ENCODE results near the gene MRPL4. TPM values are rescaled to one million over a fixed set of nuclear protein-coding genes. Genes with fewer than 3 reads are reported as not detected.
A peak's percentile ranks its signal among the peaks of the same experiment; 100 is the strongest.

The MRPL4 gene
- total and polyA plus RNA-seq, 10 of the 15 experiments (the other 5 are each of a cell fraction or from before 2014, with no cell fraction given), result 0.79 to 221 (median 112) TPM

GRCh38 chr19:10230173-10230860 lies 21.7 kb upstream of the MRPL4 start (continued):
- TF ChIP-seq DPF2 (IDR thresholded peaks at IDR 0.05) (peak; percentile 64), RCOR1 (conservative IDR thresholded peaks at IDR 0.05; ENCODE audit: low read depth, low read length) (no peak), ZNF384 (IDR thresholded peaks at IDR 0.05; ENCODE audit: borderline replicate concordance, low read depth, low read length) (no peak), NFYB (IDR thresholded peaks at IDR 0.05; ENCODE audit: insufficient read depth, low read depth, low read length) (no peak), CBX5 (IDR thresholded peaks at IDR 0.05; ENCODE audit: low read depth) (no peak), POU2F2 (IDR thresholded peaks at IDR 0.05; ENCODE audit: borderline replicate concordance, low read depth, low read length) (no peak), JUNB (IDR thresholded peaks at IDR 0.05) (peak; percentile 54), NFYA (IDR thresholded peaks at IDR 0.05; ENCODE audit: borderline replicate concordance, low read depth, low read length) (no peak), SRF (IDR thresholded peaks at IDR 0.05; ENCODE audit: low read depth in 2 of 2, low read length in 2 of 2) (no peak), IRF3 (IDR thresholded peaks at IDR 0.05) (no peak), ZNF207 (IDR thresholded peaks at IDR 0.05; ENCODE audit: borderline replicate concordance) (0 out of 2 replicates have a peak, but pooled peaks have one; percentile 19), TARDBP (IDR thresholded peaks at IDR 0.05; ENCODE audit: borderline replicate concordance) (0 out of 2 replicates have a peak, but pooled peaks have one; percentile 41), PAX5 (IDR thresholded peaks at IDR 0.05; ENCODE audit: borderline replicate concordance, low read depth, low read length) (peak; percentile 52; the same call in 1 of the 2 replicates), YY1 (IDR thresholded peaks at IDR 0.05; ENCODE audit: low read depth, low read length) (no peak; the same call in 1 of the 2 replicates), GABPA (IDR thresholded peaks at IDR 0.05; ENCODE audit: low read depth) (no peak), NR2C1 (IDR thresholded peaks at IDR 0.05) (no peak), NR2C2 (IDR thresholded peaks at IDR 0.05; ENCODE audit: borderline replicate concordance, control insufficient read depth, insufficient read length, low read depth) (no peak), MTA2 (IDR thresholded peaks at IDR 0.05; ENCODE audit: low read depth) (peak; percentile 77), CHD1 (IDR thresholded peaks at IDR 0.05; ENCODE audit: low read depth, low read length) (no peak)
- TF ChIP-seq, protein P1, sequence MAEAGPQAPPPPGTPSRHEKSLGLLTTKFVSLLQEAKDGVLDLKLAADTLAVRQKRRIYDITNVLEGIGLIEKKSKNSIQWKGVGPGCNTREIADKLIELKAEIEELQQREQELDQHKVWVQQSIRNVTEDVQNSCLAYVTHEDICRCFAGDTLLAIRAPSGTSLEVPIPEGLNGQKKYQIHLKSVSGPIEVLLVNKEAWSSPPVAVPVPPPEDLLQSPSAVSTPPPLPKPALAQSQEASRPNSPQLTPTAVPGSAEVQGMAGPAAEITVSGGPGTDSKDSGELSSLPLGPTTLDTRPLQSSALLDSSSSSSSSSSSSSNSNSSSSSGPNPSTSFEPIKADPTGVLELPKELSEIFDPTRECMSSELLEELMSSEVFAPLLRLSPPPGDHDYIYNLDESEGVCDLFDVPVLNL (IDR thresholded peaks at IDR 0.05; ENCODE audit: low read depth, low read length), result no peak
- TF ChIP-seq, protein P2, sequence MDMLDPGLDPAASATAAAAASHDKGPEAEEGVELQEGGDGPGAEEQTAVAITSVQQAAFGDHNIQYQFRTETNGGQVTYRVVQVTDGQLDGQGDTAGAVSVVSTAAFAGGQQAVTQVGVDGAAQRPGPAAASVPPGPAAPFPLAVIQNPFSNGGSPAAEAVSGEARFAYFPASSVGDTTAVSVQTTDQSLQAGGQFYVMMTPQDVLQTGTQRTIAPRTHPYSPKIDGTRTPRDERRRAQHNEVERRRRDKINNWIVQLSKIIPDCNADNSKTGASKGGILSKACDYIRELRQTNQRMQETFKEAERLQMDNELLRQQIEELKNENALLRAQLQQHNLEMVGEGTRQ (IDR thresholded peaks at IDR 0.05; ENCODE audit: borderline replicate concordance, low read depth, low read length), result no peak
- TF ChIP-seq, protein P3, sequence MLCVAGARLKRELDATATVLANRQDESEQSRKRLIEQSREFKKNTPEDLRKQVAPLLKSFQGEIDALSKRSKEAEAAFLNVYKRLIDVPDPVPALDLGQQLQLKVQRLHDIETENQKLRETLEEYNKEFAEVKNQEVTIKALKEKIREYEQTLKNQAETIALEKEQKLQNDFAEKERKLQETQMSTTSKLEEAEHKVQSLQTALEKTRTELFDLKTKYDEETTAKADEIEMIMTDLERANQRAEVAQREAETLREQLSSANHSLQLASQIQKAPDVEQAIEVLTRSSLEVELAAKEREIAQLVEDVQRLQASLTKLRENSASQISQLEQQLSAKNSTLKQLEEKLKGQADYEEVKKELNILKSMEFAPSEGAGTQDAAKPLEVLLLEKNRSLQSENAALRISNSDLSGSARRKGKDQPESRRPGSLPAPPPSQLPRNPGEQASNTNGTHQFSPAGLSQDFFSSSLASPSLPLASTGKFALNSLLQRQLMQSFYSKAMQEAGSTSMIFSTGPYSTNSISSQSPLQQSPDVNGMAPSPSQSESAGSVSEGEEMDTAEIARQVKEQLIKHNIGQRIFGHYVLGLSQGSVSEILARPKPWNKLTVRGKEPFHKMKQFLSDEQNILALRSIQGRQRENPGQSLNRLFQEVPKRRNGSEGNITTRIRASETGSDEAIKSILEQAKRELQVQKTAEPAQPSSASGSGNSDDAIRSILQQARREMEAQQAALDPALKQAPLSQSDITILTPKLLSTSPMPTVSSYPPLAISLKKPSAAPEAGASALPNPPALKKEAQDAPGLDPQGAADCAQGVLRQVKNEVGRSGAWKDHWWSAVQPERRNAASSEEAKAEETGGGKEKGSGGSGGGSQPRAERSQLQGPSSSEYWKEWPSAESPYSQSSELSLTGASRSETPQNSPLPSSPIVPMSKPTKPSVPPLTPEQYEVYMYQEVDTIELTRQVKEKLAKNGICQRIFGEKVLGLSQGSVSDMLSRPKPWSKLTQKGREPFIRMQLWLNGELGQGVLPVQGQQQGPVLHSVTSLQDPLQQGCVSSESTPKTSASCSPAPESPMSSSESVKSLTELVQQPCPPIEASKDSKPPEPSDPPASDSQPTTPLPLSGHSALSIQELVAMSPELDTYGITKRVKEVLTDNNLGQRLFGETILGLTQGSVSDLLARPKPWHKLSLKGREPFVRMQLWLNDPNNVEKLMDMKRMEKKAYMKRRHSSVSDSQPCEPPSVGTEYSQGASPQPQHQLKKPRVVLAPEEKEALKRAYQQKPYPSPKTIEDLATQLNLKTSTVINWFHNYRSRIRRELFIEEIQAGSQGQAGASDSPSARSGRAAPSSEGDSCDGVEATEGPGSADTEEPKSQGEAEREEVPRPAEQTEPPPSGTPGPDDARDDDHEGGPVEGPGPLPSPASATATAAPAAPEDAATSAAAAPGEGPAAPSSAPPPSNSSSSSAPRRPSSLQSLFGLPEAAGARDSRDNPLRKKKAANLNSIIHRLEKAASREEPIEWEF (IDR thresholded peaks at IDR 0.05; ENCODE audit: insufficient replicate concordance, low read depth, low read length), result no peak

All from GM12878 (cell line).